ENCODE results near the gene MEI4.

DNA sequence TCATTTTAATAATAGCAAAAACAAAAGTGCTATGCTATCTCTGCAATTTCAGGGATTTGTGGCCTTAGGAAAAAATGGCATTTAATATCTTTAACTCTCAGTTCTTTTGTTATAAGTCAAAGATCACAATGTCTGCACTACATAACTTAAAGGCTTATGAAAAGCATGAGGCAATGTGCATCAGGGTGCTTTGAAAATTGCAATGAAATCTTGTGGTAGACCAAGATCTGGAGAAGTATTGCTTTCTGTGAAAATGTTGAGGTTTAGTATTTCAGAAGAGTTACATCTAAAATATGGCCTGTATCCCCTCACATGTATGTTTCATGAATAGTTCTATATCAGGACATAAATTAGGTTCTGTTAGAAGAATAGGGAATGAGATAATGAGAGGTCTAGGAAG, 200.6 kb downstream of the MEI4 start:
- TF ChIP-seq, protein P1, sequence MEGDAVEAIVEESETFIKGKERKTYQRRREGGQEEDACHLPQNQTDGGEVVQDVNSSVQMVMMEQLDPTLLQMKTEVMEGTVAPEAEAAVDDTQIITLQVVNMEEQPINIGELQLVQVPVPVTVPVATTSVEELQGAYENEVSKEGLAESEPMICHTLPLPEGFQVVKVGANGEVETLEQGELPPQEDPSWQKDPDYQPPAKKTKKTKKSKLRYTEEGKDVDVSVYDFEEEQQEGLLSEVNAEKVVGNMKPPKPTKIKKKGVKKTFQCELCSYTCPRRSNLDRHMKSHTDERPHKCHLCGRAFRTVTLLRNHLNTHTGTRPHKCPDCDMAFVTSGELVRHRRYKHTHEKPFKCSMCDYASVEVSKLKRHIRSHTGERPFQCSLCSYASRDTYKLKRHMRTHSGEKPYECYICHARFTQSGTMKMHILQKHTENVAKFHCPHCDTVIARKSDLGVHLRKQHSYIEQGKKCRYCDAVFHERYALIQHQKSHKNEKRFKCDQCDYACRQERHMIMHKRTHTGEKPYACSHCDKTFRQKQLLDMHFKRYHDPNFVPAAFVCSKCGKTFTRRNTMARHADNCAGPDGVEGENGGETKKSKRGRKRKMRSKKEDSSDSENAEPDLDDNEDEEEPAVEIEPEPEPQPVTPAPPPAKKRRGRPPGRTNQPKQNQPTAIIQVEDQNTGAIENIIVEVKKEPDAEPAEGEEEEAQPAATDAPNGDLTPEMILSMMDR (IDR thresholded peaks at IDR 0.05), result no peak
- TF ChIP-seq POLR2A (IDR thresholded peaks at IDR 0.05), result no peak
